ENCODE data around the gene ARRDC2.

Gene ARRDC2

DNA sequence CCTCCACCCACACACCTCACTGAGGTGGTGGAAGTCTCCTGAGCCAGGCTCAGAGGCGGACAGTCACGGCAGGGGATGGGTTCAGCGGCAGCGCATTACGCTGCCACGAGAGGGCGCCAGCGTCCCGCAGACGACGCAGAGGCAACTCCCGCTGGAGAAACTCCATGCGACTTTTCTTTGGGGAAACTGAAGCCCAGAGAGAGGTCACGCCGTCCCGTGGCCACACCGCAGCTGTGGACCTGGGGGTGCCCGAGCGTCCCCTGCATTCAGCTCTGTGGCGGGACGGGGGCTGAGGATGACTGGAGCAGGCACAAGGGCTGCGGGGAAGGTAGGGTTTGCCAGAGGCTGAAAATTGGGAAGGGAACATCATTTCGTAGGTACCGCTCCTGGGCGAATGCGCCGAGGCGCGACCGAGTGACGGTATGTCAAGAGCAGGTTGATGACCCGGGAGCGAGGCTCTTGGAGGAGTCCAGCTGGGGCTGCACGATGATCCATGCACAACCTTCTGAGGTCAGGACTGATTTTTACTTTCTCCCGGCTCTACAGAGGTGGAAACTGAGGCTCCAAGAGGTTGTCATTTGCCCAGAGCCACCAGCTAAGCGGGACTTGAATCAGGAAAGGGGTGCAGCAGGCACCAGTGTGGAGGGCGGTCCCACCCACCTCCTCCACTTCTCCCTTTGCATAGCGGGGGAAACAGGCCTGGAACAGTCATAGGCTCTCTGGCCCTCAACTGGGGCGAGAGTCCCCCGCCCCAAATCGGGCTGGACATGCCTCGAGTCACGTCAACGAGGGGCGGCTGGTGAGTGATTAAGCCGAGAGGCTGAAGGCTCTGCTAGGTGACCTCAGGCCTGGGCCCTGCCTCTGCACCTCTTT, 690 bp upstream of the ARRDC2 start:
- Histone ChIP-seq H3K4me2 (ENCODE audit: low read length) (peak overlapping the region; percentile 75), H3K4me3 (ENCODE audit: low read depth, low read length) (peak overlapping the region; percentile 58), H2AFZ (peak overlapping the region; percentile 88), H3K79me2 (peaks cover 42% of the 10 kb centered on the region), H3K4me1 (peaks cover 21% of the 10 kb centered on the region), H3K9me3 (ENCODE audit: control insufficient read depth, low read length) (no peaks in the 10 kb centered on the region), H3K36me3 (ENCODE audit: control insufficient read depth, insufficient read depth, low read length) (no peaks in the 10 kb centered on the region), H3K27me3 (ENCODE audit: control insufficient read depth, insufficient read depth, low read length) (no peaks in the 10 kb centered on the region), H3K27ac (peak overlapping the region; percentile 99), H3K9ac (peak overlapping the region; percentile 80)
- TF ChIP-seq, protein P1, sequence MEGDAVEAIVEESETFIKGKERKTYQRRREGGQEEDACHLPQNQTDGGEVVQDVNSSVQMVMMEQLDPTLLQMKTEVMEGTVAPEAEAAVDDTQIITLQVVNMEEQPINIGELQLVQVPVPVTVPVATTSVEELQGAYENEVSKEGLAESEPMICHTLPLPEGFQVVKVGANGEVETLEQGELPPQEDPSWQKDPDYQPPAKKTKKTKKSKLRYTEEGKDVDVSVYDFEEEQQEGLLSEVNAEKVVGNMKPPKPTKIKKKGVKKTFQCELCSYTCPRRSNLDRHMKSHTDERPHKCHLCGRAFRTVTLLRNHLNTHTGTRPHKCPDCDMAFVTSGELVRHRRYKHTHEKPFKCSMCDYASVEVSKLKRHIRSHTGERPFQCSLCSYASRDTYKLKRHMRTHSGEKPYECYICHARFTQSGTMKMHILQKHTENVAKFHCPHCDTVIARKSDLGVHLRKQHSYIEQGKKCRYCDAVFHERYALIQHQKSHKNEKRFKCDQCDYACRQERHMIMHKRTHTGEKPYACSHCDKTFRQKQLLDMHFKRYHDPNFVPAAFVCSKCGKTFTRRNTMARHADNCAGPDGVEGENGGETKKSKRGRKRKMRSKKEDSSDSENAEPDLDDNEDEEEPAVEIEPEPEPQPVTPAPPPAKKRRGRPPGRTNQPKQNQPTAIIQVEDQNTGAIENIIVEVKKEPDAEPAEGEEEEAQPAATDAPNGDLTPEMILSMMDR (IDR thresholded peaks at IDR 0.05), result peak; percentile 98

DNA sequence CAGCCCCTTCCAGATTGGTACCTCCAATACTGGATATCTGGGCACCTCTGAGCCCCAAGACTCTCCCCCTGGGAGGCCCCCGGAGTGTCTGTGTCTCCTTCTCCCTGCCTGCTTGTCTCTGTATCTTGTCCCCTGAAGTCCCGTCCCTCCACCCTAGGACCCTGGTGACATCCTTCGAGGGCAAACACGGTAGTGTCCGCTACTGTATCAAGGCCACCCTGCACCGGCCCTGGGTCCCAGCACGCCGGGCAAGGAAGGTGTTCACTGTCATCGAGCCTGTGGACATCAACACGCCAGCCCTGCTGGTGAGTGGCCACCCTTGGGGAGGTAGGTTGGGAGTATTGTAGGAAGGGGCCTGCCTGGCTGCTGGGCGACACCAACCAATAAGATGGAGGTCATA, 844 bp downstream of the ARRDC2 start:
- peak overlapping the region; percentile 91 for H3K4me2 ChIP-seq (ENCODE audit: low read length)
- H3K27ac ChIP-seq, result peak overlapping the region; percentile 99
- H3K27me3 ChIP-seq (ENCODE audit: control insufficient read depth, insufficient read depth, low read length), result no peaks in the 10 kb centered on the region
- no peak overlapping the region for H2AFZ ChIP-seq
- no peaks in the 10 kb centered on the region for H3K9me3 ChIP-seq (ENCODE audit: control insufficient read depth, low read length)
- H3K9ac ChIP-seq, result peak overlapping the region; percentile 64
- H3K4me1 ChIP-seq, result peaks cover 29% of the 10 kb centered on the region
- H3K4me3 ChIP-seq (ENCODE audit: low read depth, low read length), result peak overlapping the region; percentile 69
- peaks cover 46% of the 10 kb centered on the region for H3K79me2 ChIP-seq
- H3K36me3 ChIP-seq (ENCODE audit: control insufficient read depth, insufficient read depth, low read length), result no peaks in the 10 kb centered on the region
- TF ChIP-seq, protein P1 (IDR thresholded peaks at IDR 0.05), result no peak

DNA sequence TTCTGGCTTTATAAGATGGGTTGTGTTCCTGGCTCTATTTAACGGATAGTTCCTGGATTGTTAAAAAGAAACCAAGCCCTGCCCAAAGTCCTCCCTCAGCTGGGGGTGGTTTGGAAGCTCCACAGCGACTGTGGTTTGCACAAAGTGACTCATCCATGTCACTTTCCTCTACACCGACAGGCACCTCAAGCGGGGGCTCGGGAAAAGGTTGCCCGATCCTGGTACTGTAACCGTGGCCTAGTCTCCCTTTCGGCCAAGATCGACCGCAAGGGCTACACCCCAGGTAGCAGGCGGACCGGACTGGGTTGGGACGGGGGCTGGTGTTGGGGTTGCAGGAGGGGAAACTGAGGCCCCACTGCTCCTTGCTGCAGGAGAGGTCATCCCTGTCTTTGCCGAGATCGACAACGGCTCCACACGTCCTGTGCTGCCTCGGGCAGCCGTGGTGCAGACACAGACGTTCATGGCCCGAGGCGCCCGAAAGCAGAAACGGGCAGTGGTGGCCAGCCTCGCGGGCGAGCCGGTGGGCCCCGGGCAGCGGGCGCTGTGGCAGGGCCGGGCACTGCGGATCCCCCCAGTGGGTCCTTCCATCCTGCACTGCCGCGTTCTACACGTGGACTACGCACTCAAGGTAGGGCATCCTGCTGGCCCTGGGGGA, 1.6 kb downstream of the ARRDC2 start:
- Histone ChIP-seq H3K4me1 (peaks cover 36% of the 10 kb centered on the region), H3K27me3 (ENCODE audit: control insufficient read depth, insufficient read depth, low read length) (no peaks in the 10 kb centered on the region), H3K4me2 (ENCODE audit: low read length) (peak overlapping the region; percentile 91), H3K36me3 (ENCODE audit: control insufficient read depth, insufficient read depth, low read length) (no peaks in the 10 kb centered on the region), H3K27ac (peak overlapping the region; percentile 99), H2AFZ (no peak overlapping the region), H3K9me3 (ENCODE audit: control insufficient read depth, low read length) (no peaks in the 10 kb centered on the region), H3K9ac (peak overlapping the region; percentile 91), H3K4me3 (ENCODE audit: low read depth, low read length) (no peak overlapping the region), H3K79me2 (peaks cover 46% of the 10 kb centered on the region)
- TF ChIP-seq, protein P1 (IDR thresholded peaks at IDR 0.05), result no peak

DNA sequence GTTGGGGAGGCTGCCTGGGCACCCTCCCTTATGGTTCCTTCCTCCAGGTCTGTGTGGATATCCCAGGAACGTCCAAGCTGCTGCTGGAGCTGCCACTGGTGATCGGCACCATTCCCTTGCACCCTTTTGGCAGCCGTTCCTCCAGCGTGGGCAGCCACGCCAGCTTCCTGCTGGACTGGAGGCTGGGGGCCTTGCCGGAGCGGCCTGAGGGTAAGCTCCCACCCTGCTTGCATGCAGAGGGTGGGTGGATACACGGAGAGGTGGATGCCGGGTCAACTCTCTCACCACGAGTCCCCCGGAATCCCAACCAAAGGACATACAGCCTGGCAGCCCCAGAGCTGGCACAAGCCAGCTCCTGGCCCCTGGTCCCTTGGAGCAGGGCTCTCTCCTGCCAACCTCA, 2.2 kb downstream of the ARRDC2 start:
- TF ChIP-seq, protein P1 (IDR thresholded peaks at IDR 0.05), result no peak
- no peaks in the 10 kb centered on the region for H3K36me3 ChIP-seq (ENCODE audit: control insufficient read depth, insufficient read depth, low read length)

More for the DNA sequence above, 2.2 kb downstream of the ARRDC2 start:
- no peak overlapping the region for H2AFZ ChIP-seq
- no peak overlapping the region for H3K4me3 ChIP-seq (ENCODE audit: low read depth, low read length)
- peak overlapping the region; percentile 99 for H3K27ac ChIP-seq
- H3K79me2 ChIP-seq, result peaks cover 46% of the 10 kb centered on the region
- no peak overlapping the region for H3K4me2 ChIP-seq (ENCODE audit: low read length)
- H3K27me3 ChIP-seq (ENCODE audit: control insufficient read depth, insufficient read depth, low read length), result no peaks in the 10 kb centered on the region
- no peaks in the 10 kb centered on the region for H3K9me3 ChIP-seq (ENCODE audit: control insufficient read depth, low read length)
- H3K9ac ChIP-seq, result peak overlapping the region; percentile 91
- H3K4me1 ChIP-seq, result peaks cover 43% of the 10 kb centered on the region
